ENCODE measurements around the gene PIP4K2B. TPM values are rescaled to one million over a fixed set of nuclear protein-coding genes. Genes with fewer than 3 reads are reported as not detected.

The PIP4K2B gene
- total and polyA plus RNA-seq, 9 of the 15 experiments (the other 6 are each of a cell fraction or from before 2014, with no cell fraction given) = 3.7 to 29.9 (median 23.0) TPM

GRCh38 chr17:38761612-38762011, 37.7 kb downstream of the PIP4K2B start:
- H3K4me3 ChIP-seq = no peak overlapping the region
- H3K4me2 ChIP-seq (ENCODE audit: insufficient read depth, low read length) = no peak overlapping the region
- H3K27ac ChIP-seq (ENCODE audit: extremely low read depth, low read depth, low read length) = no peak overlapping the region
- H3K4me1 ChIP-seq (replicated peaks in 1 of 2; ENCODE audit: control insufficient read depth in 2 of 2, insufficient read depth in 2 of 2, low read length in 2 of 2) = no peaks in the 10 kb centered on the region
- H4K20me1 ChIP-seq (replicated peaks; ENCODE audit: control insufficient read depth, insufficient read depth, low read length) = peaks cover 6% of the 10 kb centered on the region
- H3K79me2 ChIP-seq (ENCODE audit: control insufficient read depth, insufficient read depth, low read length) = no peaks in the 10 kb centered on the region
- in situ Hi-C loops (cut with MboI) = no loop called here
- no peak overlapping the region for H2AFZ ChIP-seq (ENCODE audit: low read depth, low read length)
- H3K36me3 ChIP-seq (ENCODE audit: control insufficient read depth, insufficient read depth, low read length) = peaks cover 90% of the 10 kb centered on the region
- CTCF ChIA-PET (ENCODE audit: low intra/inter-chr PET ratio) = interaction anchor here (0.6 kb wide), 1 partner anchor 101 kb away, joined by 3 read pairs; no protein-coding TSS in a partner anchor
- peak; percentile 41 to 66 (median 52) for DNase-seq (ENCODE audit: extremely low read depth in 1 of 4, low spot score in 3 of 4)
- no TSS peak for BruUV-seq (replicated peaks)
- no peaks in the 10 kb centered on the region for H3K27me3 ChIP-seq (ENCODE audit: control insufficient read depth in 2 of 2, insufficient read depth in 2 of 2, low read length in 2 of 2)
- FAIRE-seq = no peak
- 64% methylated on average over 4 of the region's 4 CpGs for WGBS (ENCODE audit: insufficient coverage, low coverage, missing lambda C conversion rate)
- POLR2A ChIA-PET = interaction anchor here (0.7 to 1.2 kb wide), 4 partner anchors 10 to 92 kb away, joined by 3 to 6 read pairs (median 4); partner anchors contain the start of genes PSMB3 and RPL23
- intact Hi-C loops (cut with micrococcal nuclease) = no loop called here
- no peak overlapping the region for H3K9ac ChIP-seq (ENCODE audit: insufficient read depth in 1 of 2, low read depth in 2 of 2, low read length in 2 of 2)
- H3K9me1 ChIP-seq (ENCODE audit: control insufficient read depth, insufficient read depth, low read length) = no peaks in the 10 kb centered on the region
- ATAC-seq = peak; percentile 90
- H3K9me3 ChIP-seq (replicated peaks; ENCODE audit: control insufficient read depth, insufficient read depth, low read depth, low read length) = no peaks in the 10 kb centered on the region
- TF ChIP-seq ZBTB49 (CRISPR knock-in tag; IDR thresholded peaks at IDR 0.05; ENCODE audit: borderline replicate concordance) = no peak
- TF ChIP-seq POU5F1 (IDR thresholded peaks at IDR 0.05; ENCODE audit: borderline replicate concordance, low read depth, low read length, partially characterized antibody) = no peak
- no peak for TF ChIP-seq CHD4 (IDR thresholded peaks at IDR 0.05; ENCODE audit: insufficient read depth, insufficient replicate concordance, low read depth, low read length, poor library complexity, severe bottlenecking)
- 0 out of 2 replicates have a peak, but pooled peaks have one; percentile 24 for TF ChIP-seq STAG1 (CRISPR knock-in tag; IDR thresholded peaks at IDR 0.05; ENCODE audit: borderline replicate concordance)
- TF ChIP-seq CTCFL (IDR thresholded peaks at IDR 0.05; ENCODE audit: borderline replicate concordance, insufficient read depth, low read depth, low read length, poor library complexity, severe bottlenecking) = peak; percentile 10
- TF ChIP-seq, protein P1, sequence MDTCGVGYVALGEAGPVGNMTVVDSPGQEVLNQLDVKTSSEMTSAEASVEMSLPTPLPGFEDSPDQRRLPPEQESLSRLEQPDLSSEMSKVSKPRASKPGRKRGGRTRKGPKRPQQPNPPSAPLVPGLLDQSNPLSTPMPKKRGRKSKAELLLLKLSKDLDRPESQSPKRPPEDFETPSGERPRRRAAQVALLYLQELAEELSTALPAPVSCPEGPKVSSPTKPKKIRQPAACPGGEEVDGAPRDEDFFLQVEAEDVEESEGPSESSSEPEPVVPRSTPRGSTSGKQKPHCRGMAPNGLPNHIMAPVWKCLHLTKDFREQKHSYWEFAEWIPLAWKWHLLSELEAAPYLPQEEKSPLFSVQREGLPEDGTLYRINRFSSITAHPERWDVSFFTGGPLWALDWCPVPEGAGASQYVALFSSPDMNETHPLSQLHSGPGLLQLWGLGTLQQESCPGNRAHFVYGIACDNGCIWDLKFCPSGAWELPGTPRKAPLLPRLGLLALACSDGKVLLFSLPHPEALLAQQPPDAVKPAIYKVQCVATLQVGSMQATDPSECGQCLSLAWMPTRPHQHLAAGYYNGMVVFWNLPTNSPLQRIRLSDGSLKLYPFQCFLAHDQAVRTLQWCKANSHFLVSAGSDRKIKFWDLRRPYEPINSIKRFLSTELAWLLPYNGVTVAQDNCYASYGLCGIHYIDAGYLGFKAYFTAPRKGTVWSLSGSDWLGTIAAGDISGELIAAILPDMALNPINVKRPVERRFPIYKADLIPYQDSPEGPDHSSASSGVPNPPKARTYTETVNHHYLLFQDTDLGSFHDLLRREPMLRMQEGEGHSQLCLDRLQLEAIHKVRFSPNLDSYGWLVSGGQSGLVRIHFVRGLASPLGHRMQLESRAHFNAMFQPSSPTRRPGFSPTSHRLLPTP (IDR thresholded peaks at IDR 0.05; ENCODE audit: borderline replicate concordance, extremely low read depth, insufficient read length) = peak; percentile 16
- peak in 1 of 2 experiments; percentile 61; a peak in 2 of 4 replicates for TF ChIP-seq RAD21 (CRISPR knock-in tag; conservative IDR thresholded peaks at IDR 0.05 in 1 of 2, IDR thresholded peaks at IDR 0.05 in 1 of 2)
